Vagina (tissue), 2 donors: Measurements from ENCODE around the gene SAXO2.
"Not testable (repeated sequence)": the region's sequence is repeated elsewhere in the genome, so short reads cannot be mapped to it uniquely, and the experiment has no call there.

ENCODE experiments used
- CTCF ChIP-seq, 3 experiments: fragments of 450-650 bp in 2 of 3; fragments of 200-600 bp in 1 of 3; sonication (generic) in 1 of 3; IDR thresholded peaks; one replicate each; pipeline ENCODE4 v1.5.1; 2017 to 2019; ENCODE audit warnings: antibody characterized with exemption in 3 of 3, mild to moderate bottlenecking in 2 of 3, moderate library complexity in 2 of 3
- POLR2A ChIP-seq, 2 donors: fragments of 450-650 bp; IDR thresholded peaks; one replicate each; pipeline ENCODE4 v1.6.1; 2017; ENCODE audit warnings: antibody characterized with exemption in 2 of 2, mild to moderate bottlenecking in 2 of 2, moderate library complexity in 2 of 2

GRCh38 chr15:82330921-82331320 lies 68.3 kb downstream of the SAXO2 start:
- not testable (repeated sequence) for TF ChIP-seq CTCF, POLR2A (IDR thresholded peaks at IDR 0.05)
